ENCODE results near the gene PRKCB.

The PRKCB gene

DNA sequence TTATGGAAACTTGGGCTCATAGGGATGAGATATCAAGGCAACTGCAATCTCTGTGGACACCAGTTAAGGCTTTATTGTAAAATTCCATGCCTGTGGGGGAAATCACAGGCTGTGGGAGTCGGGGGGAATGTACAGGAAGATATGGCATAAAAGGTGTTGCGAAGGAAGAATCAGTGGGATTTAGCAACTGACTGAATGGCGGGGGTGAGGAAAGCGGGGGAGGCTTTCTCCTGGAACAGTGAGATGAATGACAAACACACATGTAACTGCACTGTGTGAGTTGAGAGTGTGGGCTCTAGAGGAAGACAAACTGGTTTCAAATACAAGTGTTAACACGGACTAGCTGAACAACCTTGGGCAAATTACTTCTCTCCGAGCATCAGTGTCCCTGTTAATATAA lies 143.7 kb downstream of the PRKCB start:
- Histone ChIP-seq H3K9me3 (ENCODE audit: severe bottlenecking) (no peaks in the 10 kb centered on the region), H3K4me1 (ENCODE audit: insufficient read depth, poor library complexity, severe bottlenecking) (no peaks in the 10 kb centered on the region), H3K4me3 (ENCODE audit: severe bottlenecking) (no peak overlapping the region), H3K36me3 (ENCODE audit: low read depth) (no peaks in the 10 kb centered on the region), H3K27me3 (ENCODE audit: insufficient read depth, poor library complexity, severe bottlenecking) (no peaks in the 10 kb centered on the region), H3K27ac (ENCODE audit: poor library complexity, severe bottlenecking) (no peak overlapping the region)
- DNase-seq (ENCODE audit: low spot score), result no peak
- ATAC-seq (ENCODE audit: low read depth), result no peak
- TF ChIP-seq, protein P1, sequence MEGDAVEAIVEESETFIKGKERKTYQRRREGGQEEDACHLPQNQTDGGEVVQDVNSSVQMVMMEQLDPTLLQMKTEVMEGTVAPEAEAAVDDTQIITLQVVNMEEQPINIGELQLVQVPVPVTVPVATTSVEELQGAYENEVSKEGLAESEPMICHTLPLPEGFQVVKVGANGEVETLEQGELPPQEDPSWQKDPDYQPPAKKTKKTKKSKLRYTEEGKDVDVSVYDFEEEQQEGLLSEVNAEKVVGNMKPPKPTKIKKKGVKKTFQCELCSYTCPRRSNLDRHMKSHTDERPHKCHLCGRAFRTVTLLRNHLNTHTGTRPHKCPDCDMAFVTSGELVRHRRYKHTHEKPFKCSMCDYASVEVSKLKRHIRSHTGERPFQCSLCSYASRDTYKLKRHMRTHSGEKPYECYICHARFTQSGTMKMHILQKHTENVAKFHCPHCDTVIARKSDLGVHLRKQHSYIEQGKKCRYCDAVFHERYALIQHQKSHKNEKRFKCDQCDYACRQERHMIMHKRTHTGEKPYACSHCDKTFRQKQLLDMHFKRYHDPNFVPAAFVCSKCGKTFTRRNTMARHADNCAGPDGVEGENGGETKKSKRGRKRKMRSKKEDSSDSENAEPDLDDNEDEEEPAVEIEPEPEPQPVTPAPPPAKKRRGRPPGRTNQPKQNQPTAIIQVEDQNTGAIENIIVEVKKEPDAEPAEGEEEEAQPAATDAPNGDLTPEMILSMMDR (IDR thresholded peaks at IDR 0.05; ENCODE audit: poor library complexity, severe bottlenecking), result no peak

- Histone ChIP-seq H3K4me3 (ENCODE audit: severe bottlenecking) (no peak overlapping the region), H3K27ac (ENCODE audit: poor library complexity, severe bottlenecking) (no peak overlapping the region), H3K27me3 (ENCODE audit: insufficient read depth, poor library complexity, severe bottlenecking) (no peaks in the 10 kb centered on the region), H3K36me3 (ENCODE audit: low read depth) (no peaks in the 10 kb centered on the region), H3K9me3 (ENCODE audit: severe bottlenecking) (no peaks in the 10 kb centered on the region), H3K4me1 (ENCODE audit: insufficient read depth, poor library complexity, severe bottlenecking) (no peaks in the 10 kb centered on the region)
- DNase-seq (ENCODE audit: low spot score) (no peak), ATAC-seq (ENCODE audit: low read depth) (no peak)
- TF ChIP-seq, protein P1 (IDR thresholded peaks at IDR 0.05; ENCODE audit: poor library complexity, severe bottlenecking), result no peak
These were observed 144.2 kb downstream of the PRKCB start for GRCh38 chr16:23979982-23980381.

DNA sequence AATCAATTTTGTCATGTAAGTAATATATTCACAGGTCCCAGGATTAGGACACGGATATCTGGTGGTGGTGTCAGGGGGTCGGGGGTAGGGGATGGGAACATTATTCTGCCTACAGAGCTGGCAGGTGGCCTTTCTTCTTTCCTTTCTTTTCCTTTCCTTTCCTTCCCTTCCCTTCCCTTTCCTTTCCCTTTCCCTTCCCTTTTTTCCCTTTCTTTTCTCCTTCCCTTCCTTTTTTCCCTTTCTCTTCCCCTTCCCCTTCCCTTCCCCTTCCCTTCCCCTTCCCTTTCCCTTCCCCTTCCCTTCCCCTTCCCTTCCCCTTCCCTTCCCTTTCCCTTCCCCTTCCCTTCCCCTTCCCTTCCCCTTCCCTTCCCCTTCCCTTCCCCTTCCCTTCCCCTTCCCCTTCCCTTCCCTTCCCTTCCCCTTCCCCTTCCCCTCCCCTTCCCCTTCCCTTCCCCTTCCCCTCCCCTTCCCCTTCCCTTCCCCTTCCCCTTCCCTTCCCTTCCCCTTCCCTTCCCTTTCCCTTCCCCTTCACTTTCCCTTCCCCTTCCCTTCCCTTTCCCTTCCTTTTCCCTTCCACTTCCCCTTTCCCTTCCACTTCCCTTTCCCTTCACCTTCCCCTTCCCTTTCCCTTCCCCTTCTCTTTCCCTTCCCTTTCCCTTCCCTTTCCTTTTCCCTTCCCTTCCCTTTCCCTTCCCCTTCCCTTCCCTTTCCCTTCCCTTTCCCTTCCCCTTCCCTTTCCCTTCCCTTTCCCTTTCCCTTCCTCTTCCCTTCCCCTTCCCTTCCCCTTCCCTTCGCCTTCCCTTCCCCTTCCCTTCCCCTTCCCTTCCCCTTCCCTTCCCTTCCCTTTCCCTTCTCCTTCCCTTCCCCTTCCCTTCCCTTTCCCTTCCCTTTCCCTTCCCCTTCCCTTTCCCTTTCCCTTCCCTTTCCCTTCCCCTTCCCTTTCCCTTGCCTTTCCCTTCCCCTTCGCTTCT lies 145.9 kb downstream of the PRKCB start:
- Histone ChIP-seq H3K4me3 (ENCODE audit: severe bottlenecking) (no peak overlapping the region), H3K9me3 (ENCODE audit: severe bottlenecking) (no peaks in the 10 kb centered on the region), H3K27ac (ENCODE audit: poor library complexity, severe bottlenecking) (no peak overlapping the region), H3K36me3 (ENCODE audit: low read depth) (no peaks in the 10 kb centered on the region), H3K27me3 (ENCODE audit: insufficient read depth, poor library complexity, severe bottlenecking) (no peaks in the 10 kb centered on the region), H3K4me1 (ENCODE audit: insufficient read depth, poor library complexity, severe bottlenecking) (no peaks in the 10 kb centered on the region)
- TF ChIP-seq, protein P1 (IDR thresholded peaks at IDR 0.05; ENCODE audit: poor library complexity, severe bottlenecking), result no peak
- DNase-seq (ENCODE audit: low spot score), result no peak
- ATAC-seq (ENCODE audit: low read depth), result no peak

- DNase-seq (ENCODE audit: low spot score) (no peak), ATAC-seq (ENCODE audit: low read depth) (no peak)
- Histone ChIP-seq H3K27me3 (ENCODE audit: insufficient read depth, poor library complexity, severe bottlenecking) (no peaks in the 10 kb centered on the region), H3K27ac (ENCODE audit: poor library complexity, severe bottlenecking) (no peak overlapping the region), H3K36me3 (ENCODE audit: low read depth) (no peaks in the 10 kb centered on the region), H3K9me3 (ENCODE audit: severe bottlenecking) (no peaks in the 10 kb centered on the region), H3K4me3 (ENCODE audit: severe bottlenecking) (no peak overlapping the region), H3K4me1 (ENCODE audit: insufficient read depth, poor library complexity, severe bottlenecking) (no peaks in the 10 kb centered on the region)
- TF ChIP-seq, protein P1 (IDR thresholded peaks at IDR 0.05; ENCODE audit: poor library complexity, severe bottlenecking), result no peak
These were observed 150.7 kb downstream of the PRKCB start for GRCh38 chr16:23986455-23986854.

GRCh38 chr16:23987443-23987842 lies 151.7 kb downstream of the PRKCB start:
- Histone ChIP-seq H3K9me3 (ENCODE audit: severe bottlenecking) (no peaks in the 10 kb centered on the region), H3K27me3 (ENCODE audit: insufficient read depth, poor library complexity, severe bottlenecking) (no peaks in the 10 kb centered on the region), H3K4me3 (ENCODE audit: severe bottlenecking) (no peak overlapping the region), H3K27ac (ENCODE audit: poor library complexity, severe bottlenecking) (no peak overlapping the region), H3K36me3 (ENCODE audit: low read depth) (no peaks in the 10 kb centered on the region), H3K4me1 (ENCODE audit: insufficient read depth, poor library complexity, severe bottlenecking) (no peaks in the 10 kb centered on the region)
- TF ChIP-seq, protein P1 (IDR thresholded peaks at IDR 0.05; ENCODE audit: poor library complexity, severe bottlenecking), result no peak
- ATAC-seq (ENCODE audit: low read depth) (no peak), DNase-seq (ENCODE audit: low spot score) (no peak)

All from RWPE2 (cell line).